NAMALWA (cell line): Measurements from ENCODE around the gene TGM1.
A peak's percentile ranks its signal among the peaks of the same experiment; 100 is the strongest.
"Not testable (repeated sequence)": the region's sequence is repeated elsewhere in the genome, so short reads cannot be mapped to it uniquely, and the experiment has no call there.

Experiments
- DNase-seq: peaks from one replicate; pipeline ENCODE4 v3.0.0-alpha.2; 2015; ENCODE audit warnings: low spot score

TGM1 gene

GRCh38 chr14:24233538-24233866 lies 29.5 kb downstream of the TGM1 start:
- DNase-seq = no peak

- no peak for DNase-seq
These were observed 30.1 kb downstream of the TGM1 start, which contains the start of gene GMPR2 for GRCh38 chr14:24232645-24233537. Gene GMPR2, plus strand, starts transcription at chr14:24232929. Its CDS starts 325 bp downstream, at chr14:24233254.

GRCh38 chr14:24232121-24232644 lies 30.8 kb downstream of the TGM1 start, which contains the start of gene NEDD8:
Gene NEDD8, minus strand, starts transcription at chr14:24232367. Its CDS starts 100 bp downstream, at chr14:24232267.
- DNase-seq = peak; percentile 90

GRCh38 chr14:24231263-24232120 lies 31.5 kb downstream of the TGM1 start:
- DNase-seq = peak; percentile 47

- DNase-seq = no peak
These were observed 34.1 kb downstream of the TGM1 start for GRCh38 chr14:24228902-24229301.

GRCh38 chr14:24226473-24226872 lies 36.5 kb downstream of the TGM1 start:
- DNase-seq = no peak

GRCh38 chr14:24224618-24225071 lies 38.3 kb downstream of the TGM1 start:
- DNase-seq = no peak

GRCh38 chr14:24222987-24223386 lies 40.0 kb downstream of the TGM1 start:
- DNase-seq = not testable (repeated sequence)

- no peak for DNase-seq
These were observed 43.5 kb downstream of the TGM1 start for GRCh38 chr14:24219521-24219920.

GRCh38 chr14:24219080-24219479 lies 43.9 kb downstream of the TGM1 start:
- no peak for DNase-seq

GRCh38 chr14:24216876-24217275 lies 46.1 kb downstream of the TGM1 start:
- DNase-seq = not testable (repeated sequence)

- no peak for DNase-seq
These were observed 46.7 kb downstream of the TGM1 start for GRCh38 chr14:24216345-24216699.

GRCh38 chr14:24215495-24216344 lies 47.3 kb downstream of the TGM1 start, which contains the start of gene MDP1:
Gene MDP1, minus strand, starts transcription at chr14:24216066. Its CDS starts 111 bp downstream, at chr14:24215955.
- DNase-seq = peak; percentile 96

- peak; percentile 51 for DNase-seq
These were observed 48.9 kb downstream of the TGM1 start for GRCh38 chr14:24213866-24214662.

GRCh38 chr14:24212924-24213865 lies 49.8 kb downstream of the TGM1 start, which contains the start of gene CHMP4A:
Gene CHMP4A, minus strand, starts transcription at chr14:24213488. Its CDS starts 49 bp downstream, at chr14:24213439.
- peak; percentile 99 for DNase-seq

- DNase-seq = no peak
These were observed 51.7 kb downstream of the TGM1 start for GRCh38 chr14:24211311-24211710.

GRCh38 chr14:24207625-24208024 lies 55.4 kb downstream of the TGM1 start:
- DNase-seq = no peak

- peak; percentile 38 for DNase-seq
These were observed 55.8 kb downstream of the TGM1 start for GRCh38 chr14:24207104-24207551.
